ENCODE measurements around the gene ACOT8.

DNA sequence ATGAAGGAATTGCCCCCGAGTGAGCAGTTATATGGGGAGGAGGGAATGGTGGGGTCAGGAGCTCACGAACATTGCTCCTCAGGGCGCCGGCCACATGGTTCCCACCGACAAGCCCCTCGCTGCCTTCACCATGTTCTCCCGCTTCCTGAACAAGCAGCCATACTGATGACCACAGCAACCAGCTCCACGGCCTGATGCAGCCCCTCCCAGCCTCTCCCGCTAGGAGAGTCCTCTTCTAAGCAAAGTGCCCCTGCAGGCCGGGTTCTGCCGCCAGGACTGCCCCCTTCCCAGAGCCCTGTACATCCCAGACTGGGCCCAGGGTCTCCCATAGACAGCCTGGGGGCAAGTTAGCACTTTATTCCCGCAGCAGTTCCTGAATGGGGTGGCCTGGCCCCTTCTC lies 41.1 kb upstream of the ACOT8 start:
- TF ChIP-seq ELF4 (IDR thresholded peaks at IDR 0.05) (no peak), BHLHE40 (IDR thresholded peaks at IDR 0.05; ENCODE audit: borderline replicate concordance) (no peak), FOXM1 (IDR thresholded peaks at IDR 0.05; ENCODE audit: borderline replicate concordance) (no peak), FOXK2 (IDR thresholded peaks at IDR 0.05) (no peak)
- TF ChIP-seq, protein P1, sequence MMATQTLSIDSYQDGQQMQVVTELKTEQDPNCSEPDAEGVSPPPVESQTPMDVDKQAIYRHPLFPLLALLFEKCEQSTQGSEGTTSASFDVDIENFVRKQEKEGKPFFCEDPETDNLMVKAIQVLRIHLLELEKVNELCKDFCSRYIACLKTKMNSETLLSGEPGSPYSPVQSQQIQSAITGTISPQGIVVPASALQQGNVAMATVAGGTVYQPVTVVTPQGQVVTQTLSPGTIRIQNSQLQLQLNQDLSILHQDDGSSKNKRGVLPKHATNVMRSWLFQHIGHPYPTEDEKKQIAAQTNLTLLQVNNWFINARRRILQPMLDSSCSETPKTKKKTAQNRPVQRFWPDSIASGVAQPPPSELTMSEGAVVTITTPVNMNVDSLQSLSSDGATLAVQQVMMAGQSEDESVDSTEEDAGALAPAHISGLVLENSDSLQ (IDR thresholded peaks at IDR 0.05) = no peak
